ENCODE results near the gene MATCAP1.

Gene MATCAP1

DNA sequence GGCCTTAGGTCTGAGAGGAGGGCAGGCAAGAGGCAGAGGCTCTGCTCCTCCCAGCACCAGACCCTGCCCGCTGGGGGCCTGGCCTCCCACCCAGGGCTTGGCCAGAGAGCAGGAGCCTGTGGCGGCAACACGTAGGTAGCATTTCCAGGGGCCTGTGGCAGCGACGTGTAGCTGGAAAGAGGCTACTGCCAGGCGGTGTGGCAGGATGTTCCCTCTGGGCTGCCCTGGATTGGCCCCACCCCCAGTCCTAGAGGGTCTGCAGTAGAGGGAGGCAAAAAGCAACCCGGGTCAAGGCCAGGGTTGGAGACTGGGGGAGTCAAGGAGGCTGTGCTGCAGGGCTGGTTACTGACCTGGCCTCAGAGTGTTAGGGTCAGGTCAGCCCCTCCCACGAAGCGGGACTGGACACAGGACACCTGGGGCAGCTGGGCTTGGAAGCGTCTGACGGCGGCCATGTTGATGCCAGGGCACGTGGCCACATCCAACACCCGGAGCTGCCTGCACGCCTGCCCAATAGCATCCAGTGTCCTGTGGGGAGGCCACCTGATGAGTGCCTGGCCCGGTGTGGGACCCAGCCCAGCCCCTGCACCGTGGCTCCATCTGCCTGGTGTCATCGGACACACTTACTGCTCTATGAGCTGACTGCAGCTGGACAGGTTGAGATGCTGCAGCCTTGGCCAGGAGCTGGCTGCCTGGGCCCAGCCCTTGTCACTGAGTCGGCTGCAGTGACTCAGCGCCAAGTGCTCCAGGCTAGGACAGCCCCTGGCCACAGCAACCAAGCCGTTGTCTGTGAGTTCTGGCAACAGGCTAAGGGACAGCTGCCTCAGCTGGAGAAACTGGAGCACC lies 23.7 kb upstream of the MATCAP1 start:
- no peak for DNase-seq (ENCODE audit: low spot score)

DNA sequence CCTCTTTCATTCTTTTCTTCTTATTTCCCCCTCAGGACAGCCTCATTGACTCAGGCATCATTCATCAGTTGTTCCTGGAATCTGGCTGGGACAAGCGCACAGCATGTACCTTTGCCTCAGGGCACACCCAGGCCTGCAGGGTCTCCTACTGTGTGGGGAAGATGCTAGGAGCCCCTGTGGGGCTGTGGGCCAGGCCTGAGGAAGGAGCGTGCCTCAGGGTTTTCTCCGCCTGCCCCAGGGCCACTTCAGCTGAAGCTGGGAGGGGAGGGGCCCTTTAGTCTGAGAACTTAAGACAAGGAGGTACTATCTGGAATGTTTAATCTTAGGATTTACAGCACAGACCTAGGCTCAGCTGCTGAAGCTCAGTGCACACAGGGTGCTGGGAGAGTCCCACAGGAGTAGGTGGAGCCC lies 23.1 kb upstream of the MATCAP1 start:
- DNase-seq (ENCODE audit: low spot score) = no peak

DNA sequence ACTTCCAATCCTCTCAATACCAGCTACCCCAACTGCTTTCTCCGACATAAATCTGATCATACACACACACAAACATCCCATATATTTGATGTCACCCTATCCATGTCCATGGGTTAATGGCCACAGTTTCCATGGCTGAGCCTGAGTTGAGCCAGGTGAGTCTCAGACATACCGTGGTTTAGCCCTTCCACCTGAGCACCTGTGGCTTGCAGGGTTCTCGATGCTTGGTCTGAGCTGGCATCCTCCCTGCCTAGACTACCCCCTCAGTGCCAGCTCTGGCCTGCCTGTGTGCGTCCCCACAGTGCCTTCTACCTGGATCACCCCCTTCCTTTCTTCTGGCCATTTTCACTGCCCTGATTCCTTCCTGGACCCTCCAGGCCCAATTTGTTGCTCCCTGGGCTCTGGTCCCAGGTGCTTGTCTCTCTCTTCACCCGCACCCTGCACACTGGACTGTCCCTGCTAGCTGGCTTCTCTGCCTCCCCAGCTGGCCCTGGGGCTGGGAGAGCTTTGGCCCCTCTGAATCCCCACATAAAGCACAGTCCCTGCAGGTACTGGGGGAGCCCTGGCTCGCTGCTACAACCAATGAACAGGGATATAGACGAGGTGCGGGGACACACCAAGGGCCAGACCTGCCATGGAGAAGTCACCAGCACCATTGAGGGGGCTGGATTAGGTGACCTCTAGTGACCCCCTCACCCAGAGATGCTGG lies 22.5 kb upstream of the MATCAP1 start:
- no peak for DNase-seq (ENCODE audit: low spot score)

DNA sequence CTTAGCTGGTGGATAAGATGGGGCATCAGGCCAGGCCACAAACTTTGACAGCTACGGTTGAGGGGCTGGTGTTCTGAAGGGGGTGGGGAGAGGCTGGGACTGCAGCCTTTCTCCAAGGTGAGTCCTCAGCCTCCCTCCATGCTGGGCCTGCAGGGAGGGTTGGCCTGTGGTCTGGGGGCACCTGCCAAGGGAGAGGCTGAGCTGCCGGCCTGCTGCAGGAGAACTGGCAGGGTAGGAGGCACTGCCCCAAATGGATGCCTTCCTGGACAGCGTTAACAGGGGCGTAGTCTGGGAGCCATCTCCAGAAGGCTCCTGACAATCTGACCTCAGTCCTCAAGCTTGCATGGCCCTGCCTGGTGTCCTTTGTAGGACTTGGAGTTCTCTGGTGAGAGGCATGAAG lies 20.3 kb upstream of the MATCAP1 start:
- no peak for DNase-seq (ENCODE audit: low spot score)

DNA sequence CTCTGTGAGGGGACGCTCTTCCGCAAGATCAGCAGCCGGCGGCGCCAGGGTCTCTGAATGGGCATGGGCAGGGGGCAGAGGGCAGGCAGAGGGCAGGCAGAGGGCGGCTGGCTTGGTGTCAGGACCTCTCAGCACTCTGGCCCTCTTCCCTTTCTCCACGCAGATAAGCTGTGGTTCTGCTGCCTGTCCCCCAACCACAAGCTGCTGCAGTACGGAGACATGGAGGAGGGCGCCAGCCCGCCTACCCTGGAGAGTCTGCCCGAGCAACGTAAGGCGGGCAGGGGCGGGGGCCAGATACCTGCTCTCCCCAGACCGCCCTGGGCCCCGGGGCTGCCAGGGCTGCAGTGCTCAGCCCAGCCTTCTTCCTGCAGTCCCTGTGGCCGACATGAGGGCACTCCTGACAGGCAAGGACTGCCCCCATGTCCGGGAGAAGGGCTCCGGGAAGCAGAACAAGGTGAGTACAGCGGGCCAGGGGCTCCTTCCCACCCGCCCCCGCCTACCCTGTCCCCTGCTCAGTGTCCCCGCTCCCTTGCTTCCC lies 19.3 kb upstream of the MATCAP1 start:
- DNase-seq (ENCODE audit: low spot score) = no peak

- no peak for DNase-seq (ENCODE audit: low spot score)
These were observed 18.7 kb upstream of the MATCAP1 start for GRCh38 chr16:67202426-67202825.

- no peak for DNase-seq (ENCODE audit: low spot score)
These were observed 17.9 kb upstream of the MATCAP1 start for GRCh38 chr16:67201411-67202345.

DNA sequence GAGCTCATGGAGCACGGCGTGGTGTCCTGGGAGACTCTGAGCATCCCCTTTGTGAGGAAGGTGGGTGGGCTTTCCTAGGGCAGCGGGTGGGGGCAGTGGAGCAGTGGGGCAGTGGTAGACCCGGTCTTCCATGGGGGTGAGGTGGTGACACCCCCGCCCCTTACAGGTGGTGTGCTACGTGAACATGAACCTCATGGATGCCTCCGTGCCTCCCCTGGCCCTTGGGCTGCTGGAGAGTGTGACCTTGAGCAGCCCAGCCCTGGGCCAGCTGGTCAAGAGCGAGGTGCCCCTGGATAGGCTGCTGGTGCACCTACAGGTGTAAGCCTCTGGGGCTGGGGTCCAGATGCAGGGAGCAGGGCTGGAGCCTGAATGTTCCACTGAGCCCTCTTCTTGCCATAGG lies 16.7 kb upstream of the MATCAP1 start:
- DNase-seq (ENCODE audit: low spot score) = no peak

- no peak for DNase-seq (ENCODE audit: low spot score)
These were observed 16.0 kb upstream of the MATCAP1 start for GRCh38 chr16:67199808-67200198.

DNA sequence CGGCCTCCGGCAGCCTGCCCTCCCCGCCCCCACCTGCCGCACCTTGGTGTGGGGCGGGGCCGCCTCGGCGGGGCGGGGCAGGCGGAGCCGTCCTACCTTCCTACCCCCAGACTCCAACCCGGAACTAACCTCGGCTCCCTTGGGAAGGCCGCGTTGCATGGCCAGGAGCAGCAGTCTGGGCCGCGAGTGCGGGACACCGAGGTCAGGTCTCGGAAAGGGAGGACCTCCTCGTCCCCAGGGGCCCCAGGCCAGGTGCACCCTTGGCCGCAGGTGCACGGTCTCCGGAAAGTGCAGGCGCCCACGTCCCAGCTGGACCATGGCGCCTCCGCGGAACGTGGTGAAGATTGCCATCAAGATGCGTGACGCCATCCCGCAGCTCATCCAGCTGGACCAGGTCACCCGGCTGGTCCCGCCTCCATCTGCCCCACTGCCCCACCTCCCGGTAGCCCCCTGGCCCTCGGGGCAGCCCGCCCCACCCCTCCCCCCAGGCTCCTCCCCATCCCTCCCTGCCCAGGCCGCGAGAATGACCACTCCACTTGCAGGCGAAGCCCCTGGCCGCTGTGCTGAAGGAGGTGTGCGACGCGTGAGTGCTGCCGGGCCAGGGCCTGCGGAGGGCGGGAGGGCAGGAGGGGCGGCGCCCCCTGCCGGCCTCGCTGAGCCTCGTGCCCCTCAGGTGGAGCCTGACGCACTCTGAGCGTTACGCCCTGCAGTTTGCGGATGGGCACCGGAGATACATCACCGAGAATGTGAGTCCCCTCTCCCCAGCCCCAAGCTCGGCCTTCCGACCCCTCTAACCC lies 15.4 kb upstream of the MATCAP1 start, which contains the start of gene ELMO3:
TSS of gene ELMO3 (plus strand) at position 121 of the 797 bp plus-strand sequence. CDS start at position 317, 196 bp downstream.
- no peak for DNase-seq (ENCODE audit: low spot score)

GRCh38 chr16:67198238-67198734 lies 14.5 kb upstream of the MATCAP1 start:
- no peak for DNase-seq (ENCODE audit: low spot score)

- DNase-seq (ENCODE audit: low spot score) = no peak
These were observed 13.9 kb upstream of the MATCAP1 start for GRCh38 chr16:67197704-67198103.

GRCh38 chr16:67196881-67197280 lies 13.1 kb upstream of the MATCAP1 start:
- DNase-seq (ENCODE audit: low spot score) = no peak

- DNase-seq (ENCODE audit: low spot score) = no peak
These were observed 11.9 kb upstream of the MATCAP1 start for GRCh38 chr16:67195676-67196075.

DNA sequence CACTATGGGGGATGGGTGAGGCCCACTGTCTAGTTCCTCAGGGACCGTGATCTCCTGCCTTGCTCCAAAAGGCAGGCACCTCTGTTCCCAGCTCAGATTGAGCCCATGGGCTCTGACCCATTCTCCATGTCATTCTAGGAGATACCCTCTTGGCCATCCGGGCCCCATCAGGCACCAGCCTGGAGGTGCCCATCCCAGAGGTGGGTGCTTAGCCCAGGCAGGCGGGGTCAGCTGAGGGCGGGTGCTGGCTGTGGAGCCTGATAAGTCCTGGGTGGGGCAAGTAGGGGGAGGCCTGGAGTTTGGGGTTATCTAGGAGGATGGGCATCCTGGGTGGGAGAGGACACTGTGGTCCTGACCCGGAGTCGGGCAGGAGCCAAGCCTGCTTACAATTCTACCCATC lies 10.5 kb upstream of the MATCAP1 start:
- no peak for DNase-seq (ENCODE audit: low spot score)

- DNase-seq (ENCODE audit: low spot score) = no peak
These were observed 9.8 kb upstream of the MATCAP1 start for GRCh38 chr16:67193536-67193935.

GRCh38 chr16:67192781-67193361 lies 9.1 kb upstream of the MATCAP1 start:
- no peak for DNase-seq (ENCODE audit: low spot score)

DNA sequence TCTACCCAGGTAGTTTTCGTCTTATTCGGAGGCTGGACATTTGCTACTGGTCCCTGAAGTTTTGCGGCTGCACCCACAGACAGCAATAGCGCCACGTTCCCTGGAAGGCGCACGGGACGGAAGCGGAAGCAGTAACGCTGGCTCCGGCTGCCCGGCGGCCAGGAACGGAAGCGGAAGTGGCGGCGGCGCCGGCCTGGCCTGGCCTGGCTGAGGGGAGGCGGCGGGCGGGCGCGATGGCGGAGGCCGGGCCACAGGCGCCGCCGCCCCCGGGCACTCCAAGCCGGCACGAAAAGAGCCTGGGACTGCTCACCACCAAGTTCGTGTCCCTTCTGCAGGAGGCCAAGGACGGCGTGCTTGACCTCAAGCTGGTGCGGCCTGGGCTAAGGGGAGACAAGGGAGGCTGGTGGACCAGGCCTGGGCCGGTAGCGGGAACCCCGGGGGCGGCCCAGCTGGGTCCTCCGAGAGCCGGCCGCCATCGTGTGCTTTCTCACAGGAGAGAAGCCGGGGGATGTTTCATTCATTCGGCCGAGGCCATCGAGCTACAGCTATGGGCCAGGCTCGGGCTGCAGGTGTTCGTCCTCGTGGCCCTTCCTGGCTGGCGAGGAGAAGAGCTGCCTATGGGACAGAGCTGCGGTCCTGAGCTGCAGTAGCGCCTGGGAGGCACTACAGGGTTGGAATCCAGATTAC lies 8.4 kb upstream of the MATCAP1 start, which contains the start of gene E2F4:
TSS of gene E2F4 (plus strand) at position 161 of the 687 bp plus-strand sequence. CDS start at position 234, 73 bp downstream.
- DNase-seq (ENCODE audit: low spot score) = peak; percentile 92

DNA sequence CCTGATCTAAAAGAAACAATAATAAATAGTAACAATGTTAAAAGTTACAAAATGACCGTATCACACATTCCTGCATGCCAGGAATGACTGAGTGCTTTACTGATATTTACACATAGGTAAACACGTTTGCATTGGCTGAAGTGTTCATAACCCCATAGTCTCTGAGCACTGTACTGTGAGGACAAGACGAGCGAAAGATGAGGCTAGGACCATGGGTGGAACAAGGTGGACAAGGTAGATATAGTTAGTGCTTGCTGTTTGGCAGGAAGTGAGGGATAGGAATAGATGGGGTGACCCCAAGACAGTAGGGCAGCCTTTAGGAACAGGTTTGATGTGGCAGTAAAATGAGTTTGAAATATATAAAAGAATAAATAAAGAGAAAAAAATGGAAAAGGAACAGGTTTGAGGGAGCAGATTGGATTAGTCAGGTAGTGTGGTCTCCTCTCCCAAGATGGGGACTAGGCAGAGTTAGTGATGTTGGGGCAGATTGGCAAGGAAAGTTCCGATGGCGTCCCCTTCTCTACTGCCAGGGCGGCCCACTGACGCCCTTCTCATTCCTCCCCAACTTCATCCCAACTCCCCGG lies 7.7 kb upstream of the MATCAP1 start:
- no peak for DNase-seq (ENCODE audit: low spot score)

All from putamen (tissue), 1 donor.